CD4-positive, alpha-beta memory T cell (primary cell): ENCODE data around the gene GTPBP3. TPM values are rescaled to one million over a fixed set of nuclear protein-coding genes. Genes with fewer than 3 reads are reported as not detected.

Experiments used
- CTCF ChIA-PET: fragments of 350-600 bp; sonication (Branson Sonifier 250); formaldehyde crosslinking; loops from one replicate; lab custom pipeline; 2021; ENCODE audit warnings: inconsistent platforms; ENCODE audit not compliant: partially characterized antibody; lab: Charles Lee
- POLR2A ChIA-PET: fragments of 350-600 bp; sonication (Branson Sonifier 250); formaldehyde crosslinking; loops from one replicate; lab custom pipeline; 2021; ENCODE audit not compliant: partially characterized antibody; lab: Charles Lee
- DNase-seq, 5 donors: peaks; one replicate each; pipeline versions ENCODE4 v3.0.0 to v3.0.0-alpha.2; 2020 to 2022; ENCODE audit warnings: mixed read lengths in 1 of 5
- H3K27ac ChIP-seq: one replicate; pipeline ENCODE4 v1.7.0; 2013; ENCODE audit warnings: low read depth, low read length
- H3K27me3 ChIP-seq: 2 replicates; pipeline ENCODE4 v1.7.0; 2013; ENCODE audit warnings: mild to moderate bottlenecking, low read length, moderate library complexity; ENCODE audit not compliant: insufficient read depth
- H3K36me3 ChIP-seq: 2 replicates; pipeline ENCODE4 v1.7.0; 2013; ENCODE audit warnings: mild to moderate bottlenecking, low read length, moderate library complexity; ENCODE audit not compliant: insufficient read depth
- H3K4me1 ChIP-seq: 2 replicates; pipeline ENCODE4 v1.7.0; 2013; ENCODE audit warnings: mild to moderate bottlenecking, low read length, moderate library complexity; ENCODE audit not compliant: insufficient read depth
- H3K4me3 ChIP-seq, 2 donors: one replicate each; pipeline ENCODE4 v1.7.0; 2013; ENCODE audit warnings: low read length in 2 of 2, mild to moderate bottlenecking in 1 of 2
- H3K9me3 ChIP-seq, 2 donors: one replicate each; pipeline ENCODE4 v1.7.0; 2013; ENCODE audit warnings: low read length in 2 of 2, control low read depth in 1 of 2; ENCODE audit not compliant: control insufficient read depth in 1 of 2
- H3K27ac Mint-ChIP-seq, 7 donors: one replicate each; pipeline ENCODE4 v1.8.0; 2020 to 2021; ENCODE audit warnings: mixed read lengths in 7 of 7, mild to moderate bottlenecking in 6 of 7, inconsistent platforms in 3 of 7, moderate library complexity in 3 of 7
- H3K27me3 Mint-ChIP-seq, 2 donors: one replicate each; pipeline ENCODE4 v1.8.0; 2020 to 2021; ENCODE audit warnings: mixed read lengths in 2 of 2
- H3K36me3 Mint-ChIP-seq, 2 donors: one replicate each; pipeline ENCODE4 v1.8.0; 2020 to 2021; ENCODE audit warnings: mixed read lengths in 2 of 2, inconsistent platforms in 1 of 2, mild to moderate bottlenecking in 1 of 2
- H3K4me1 Mint-ChIP-seq, 4 donors: one replicate each; pipeline ENCODE4 v1.8.0; 2020 to 2021; ENCODE audit warnings: mixed read lengths in 4 of 4, mild to moderate bottlenecking in 1 of 4
- H3K4me3 Mint-ChIP-seq, 8 donors: one replicate each; pipeline ENCODE4 v1.8.0; 2020 to 2021; ENCODE audit warnings: mixed read lengths in 8 of 8, mild to moderate bottlenecking in 7 of 8, moderate library complexity in 6 of 8, inconsistent platforms in 3 of 8
- H3K9me3 Mint-ChIP-seq, 8 donors: one replicate each; pipeline ENCODE4 v1.8.0; 2020 to 2021; ENCODE audit warnings: mixed read lengths in 8 of 8, mild to moderate bottlenecking in 5 of 8, inconsistent platforms in 3 of 8, moderate library complexity in 1 of 8
- intact Hi-C: fragments of 100-400 bp; cut with micrococcal nuclease; formaldehyde crosslinking; loops from one replicate; pipeline ENCODE4 v1.15.1; 2023
- polyA plus RNA-seq, 2 donors: library from polyadenylated mRNA; unstranded; fragments of 300-500 nt; fragmentation: Illumina TruSeq; gene quantifications; one replicate each; pipeline ENCODE4 v1.2.3, GENCODE V29; 2021
- total RNA-seq, 2 experiments: library from RNA; stranded (reverse); gene quantifications; one replicate each; pipeline ENCODE4 v1.2.3, GENCODE V29; 2021

The GTPBP3 gene
- total and polyA plus RNA-seq, 4 experiments from 2014 or later = 6.4 to 58.4 (median 33.2) TPM

DNA sequence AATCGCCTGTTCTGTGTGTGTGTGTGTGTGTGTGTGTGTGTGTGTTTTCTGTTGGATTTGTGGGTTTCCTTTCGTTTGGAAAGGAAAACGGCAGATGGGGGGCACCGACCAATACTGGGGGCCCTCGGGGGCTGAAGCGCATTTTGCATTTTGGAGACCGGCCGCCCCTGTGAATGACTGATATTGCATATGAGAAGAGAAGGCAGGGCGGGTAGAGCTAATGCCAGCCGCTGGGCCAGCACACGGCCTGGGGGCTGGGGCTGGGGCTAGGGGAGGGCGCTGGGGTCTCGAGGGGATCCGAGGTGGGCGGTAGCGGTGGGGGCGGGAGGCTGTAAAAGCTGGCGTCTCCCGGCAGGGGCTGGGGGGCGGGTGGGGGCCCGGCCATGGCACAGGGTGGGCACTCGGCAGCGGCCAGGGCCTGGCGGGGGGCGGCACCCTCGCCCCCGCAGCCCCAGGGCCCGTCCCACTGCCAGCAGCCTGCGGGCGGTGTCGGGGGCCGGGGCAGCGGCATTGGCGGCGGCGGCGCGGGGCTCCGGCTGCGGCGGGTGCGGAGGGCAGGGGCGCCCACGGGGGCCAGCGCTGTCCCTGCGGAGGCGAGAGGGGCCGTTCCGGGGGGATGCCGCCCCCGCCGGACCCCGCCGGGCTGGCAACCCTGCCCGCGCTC, 13.9 kb upstream of the GTPBP3 start:
- no peak overlapping the region for H3K27ac ChIP-seq
- no peak for DNase-seq
- peaks cover 16% of the 10 kb centered on the region for H3K36me3 ChIP-seq
- Mint-ChIP-seq H3K9me3 (no peaks in the 10 kb centered on the region), H3K27ac (no peak overlapping the region), H3K36me3 (peaks cover 9 to 17% of the 10 kb centered on the region in 2 donors), H3K27me3 (no peaks in the 10 kb centered on the region), H3K4me1 (peaks cover 0 to 10% (median 4%) of the 10 kb centered on the region in 4 donors), H3K4me3 (peak overlapping the region in 5 of 8 donors; percentile 18 to 44 (median 26))
- POLR2A ChIA-PET = interaction anchor here (1.3 to 3.7 kb wide), 4 partner anchors 10 to 14 kb away, joined by 3 to 10 read pairs (median 4); partner anchors contain the start of genes ANO8 and DDA1
- no peak overlapping the region for H3K4me3 ChIP-seq
- H3K27me3 ChIP-seq = no peaks in the 10 kb centered on the region
- peaks cover 3% of the 10 kb centered on the region for H3K4me1 ChIP-seq
- no peaks in the 10 kb centered on the region for H3K9me3 ChIP-seq
- CTCF ChIA-PET = interaction anchor here (0.7 kb wide), 1 partner anchor 12 kb away, joined by 3 read pairs; no protein-coding TSS in a partner anchor
- intact Hi-C loops = no loop called here

DNA sequence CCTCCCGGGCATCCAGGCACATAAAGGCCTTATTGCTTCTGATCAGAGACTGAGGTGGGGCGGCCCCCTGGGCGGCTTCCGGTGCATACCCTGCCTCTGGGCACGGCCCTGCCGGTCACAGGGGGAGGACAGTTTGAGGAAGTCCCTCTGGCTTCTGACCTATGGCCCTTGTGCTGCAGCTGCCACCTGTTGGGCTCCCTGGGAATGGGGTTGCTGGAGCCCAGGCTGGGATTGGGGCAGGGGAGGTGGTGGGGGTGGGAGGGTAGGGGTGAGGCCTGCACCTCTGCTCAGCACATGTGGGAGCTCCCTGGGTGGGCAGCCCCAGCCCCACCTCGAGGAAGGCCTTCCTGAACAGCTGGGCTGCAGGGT, 13.4 kb upstream of the GTPBP3 start:
- Mint-ChIP-seq H3K27me3 (no peaks in the 10 kb centered on the region), H3K36me3 (peaks cover 9 to 17% of the 10 kb centered on the region in 2 donors), H3K9me3 (no peaks in the 10 kb centered on the region), H3K4me1 (peaks cover 0 to 10% (median 4%) of the 10 kb centered on the region in 4 donors), H3K4me3 (no peak overlapping the region), H3K27ac (no peak overlapping the region)
- no peak for DNase-seq
- H3K4me3 ChIP-seq = no peak overlapping the region
- ChIA-PET POLR2A (interaction anchor here (1.3 to 3.7 kb wide), 3 partner anchors 9 to 15 kb away, joined by 3 to 10 read pairs (median 4); partner anchors contain the start of gene DDA1), CTCF (no interaction called here)
- intact Hi-C loops = no loop called here
- H3K4me1 ChIP-seq = peaks cover 4% of the 10 kb centered on the region
- no peaks in the 10 kb centered on the region for H3K27me3 ChIP-seq
- H3K36me3 ChIP-seq = peaks cover 16% of the 10 kb centered on the region
- H3K27ac ChIP-seq = no peak overlapping the region
- H3K9me3 ChIP-seq = no peaks in the 10 kb centered on the region

- DNase-seq = no peak
- intact Hi-C loops = no loop called here
- CTCF ChIA-PET = no interaction called here
These were observed 12.8 kb upstream of the GTPBP3 start for GRCh38 chr19:17324357-17325114.

GRCh38 chr19:17325133-17325532, 12.2 kb upstream of the GTPBP3 start:
- intact Hi-C loops = no loop called here
- peak overlapping the region in 1 of 8 donors; percentile 36 for H3K4me3 Mint-ChIP-seq
- Histone ChIP-seq H3K4me3 (no peak overlapping the region), H3K27me3 (no peaks in the 10 kb centered on the region), H3K4me1 (peaks cover 11% of the 10 kb centered on the region), H3K9me3 (no peaks in the 10 kb centered on the region), H3K36me3 (peaks cover 6% of the 10 kb centered on the region), H3K27ac (no peak overlapping the region)
- H3K27ac Mint-ChIP-seq = peak overlapping the region in 1 of 7 donors; percentile 68
- POLR2A ChIA-PET = interaction anchor here (1.5 to 3.7 kb wide), 2 partner anchors 8 to 16 kb away, joined by 4 to 10 read pairs; partner anchors contain the start of gene DDA1
- CTCF ChIA-PET = no interaction called here
- DNase-seq = no peak
- no peaks in the 10 kb centered on the region for H3K27me3 Mint-ChIP-seq
- H3K9me3 Mint-ChIP-seq = no peaks in the 10 kb centered on the region
- H3K36me3 Mint-ChIP-seq = peaks cover 7 to 8% of the 10 kb centered on the region in 2 donors
- H3K4me1 Mint-ChIP-seq = peaks cover 2 to 18% (median 8%) of the 10 kb centered on the region in 4 donors

More at GRCh38 chr19:17324357-17325114, 12.8 kb upstream of the GTPBP3 start:
- no peak overlapping the region for H3K27ac Mint-ChIP-seq
- Histone ChIP-seq H3K4me1 (peaks cover 9% of the 10 kb centered on the region), H3K27me3 (no peaks in the 10 kb centered on the region), H3K4me3 (no peak overlapping the region), H3K9me3 (no peaks in the 10 kb centered on the region), H3K36me3 (peaks cover 12% of the 10 kb centered on the region), H3K27ac (no peak overlapping the region)
- H3K9me3 Mint-ChIP-seq = no peaks in the 10 kb centered on the region
- no peaks in the 10 kb centered on the region for H3K27me3 Mint-ChIP-seq
- POLR2A ChIA-PET = interaction anchor here (1.3 to 3.7 kb wide), 3 partner anchors 9 to 15 kb away, joined by 3 to 10 read pairs (median 4); partner anchors contain the start of gene DDA1
- H3K36me3 Mint-ChIP-seq = peaks cover 9 to 14% of the 10 kb centered on the region in 2 donors
- H3K4me3 Mint-ChIP-seq = no peak overlapping the region
- peaks cover 0 to 14% (median 5%) of the 10 kb centered on the region in 4 donors for H3K4me1 Mint-ChIP-seq

- H3K36me3 Mint-ChIP-seq = peaks cover 5 to 6% of the 10 kb centered on the region in 2 donors
- intact Hi-C loops = no loop called here
- H3K9me3 Mint-ChIP-seq = no peaks in the 10 kb centered on the region
- H3K4me1 Mint-ChIP-seq = peaks cover 2 to 23% (median 12%) of the 10 kb centered on the region in 4 donors
- no peaks in the 10 kb centered on the region for H3K36me3 ChIP-seq
- H3K9me3 ChIP-seq = no peaks in the 10 kb centered on the region
- H3K27me3 ChIP-seq = no peaks in the 10 kb centered on the region
- POLR2A ChIA-PET = interaction anchor here (0.7 to 3.7 kb wide), 3 partner anchors 9 to 17 kb away, joined by 3 to 10 read pairs (median 4); partner anchors contain the start of genes ANO8 and DDA1
- no peaks in the 10 kb centered on the region for H3K27me3 Mint-ChIP-seq
- peak overlapping the region in 3 of 7 donors; percentile 22 to 68 (median 60) for H3K27ac Mint-ChIP-seq
- H3K27ac ChIP-seq = no peak overlapping the region
- CTCF ChIA-PET = interaction anchor here (0.6 kb wide), 1 partner anchor 19 kb away, joined by 3 read pairs; no protein-coding TSS in a partner anchor
- DNase-seq = no peak
- peak overlapping the region in 5 of 8 donors; percentile 1 to 51 (median 21) for H3K4me3 Mint-ChIP-seq
- no peak overlapping the region for H3K4me3 ChIP-seq
- peaks cover 11% of the 10 kb centered on the region for H3K4me1 ChIP-seq
These were observed 11.3 kb upstream of the GTPBP3 start for GRCh38 chr19:17325881-17326594.

DNA sequence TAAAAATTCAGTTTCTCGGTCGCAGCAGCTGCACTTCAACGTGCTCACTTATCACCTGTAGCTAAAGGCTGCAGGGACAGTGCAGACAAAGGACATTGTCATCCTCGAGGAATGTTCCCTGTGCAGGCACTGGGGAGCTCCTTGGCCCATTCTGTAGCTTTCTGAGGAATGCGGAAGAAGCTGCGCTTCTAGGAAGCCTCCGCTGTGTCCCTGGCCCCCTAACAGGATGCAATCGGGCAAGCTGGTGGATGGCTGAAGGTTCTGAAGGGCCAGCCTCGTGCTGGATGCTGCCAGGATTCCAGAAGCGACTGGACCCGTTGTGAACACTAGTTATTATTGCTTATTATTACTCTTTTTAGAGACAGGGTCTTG, 10.8 kb upstream of the GTPBP3 start:
- H3K9me3 ChIP-seq = no peaks in the 10 kb centered on the region
- peak overlapping the region in 5 of 8 donors; percentile 4 to 73 (median 61) for H3K4me3 Mint-ChIP-seq
- H3K4me1 Mint-ChIP-seq = peaks cover 2 to 23% (median 12%) of the 10 kb centered on the region in 4 donors
- H3K27ac Mint-ChIP-seq = peak overlapping the region in 2 of 7 donors; percentile 23 to 46
- no peaks in the 10 kb centered on the region for H3K27me3 Mint-ChIP-seq
- intact Hi-C loops = no loop called here
- peaks cover 11% of the 10 kb centered on the region for H3K4me1 ChIP-seq
- ChIA-PET CTCF (interaction anchor here (0.7 kb wide), 1 partner anchor 20 kb away, joined by 5 read pairs; no protein-coding TSS in a partner anchor), POLR2A (interaction anchor here (0.9 to 3.7 kb wide), 4 partner anchors 9 to 72 kb away, joined by 3 to 10 read pairs (median 3); partner anchors contain the start of gene DDA1)
- H3K9me3 Mint-ChIP-seq = no peaks in the 10 kb centered on the region
- no peaks in the 10 kb centered on the region for H3K27me3 ChIP-seq
- DNase-seq = no peak
- H3K36me3 ChIP-seq = no peaks in the 10 kb centered on the region
- H3K27ac ChIP-seq = no peak overlapping the region
- peaks cover 5 to 6% of the 10 kb centered on the region in 2 donors for H3K36me3 Mint-ChIP-seq
- H3K4me3 ChIP-seq = no peak overlapping the region
